Measurements from ENCODE around the gene FAM163B. TPM values are rescaled to one million over a fixed set of nuclear protein-coding genes. Genes with fewer than 3 reads are reported as not detected.

The FAM163B gene
- total RNA-seq, 6 donors from 2014 or later, result not detected

DNA sequence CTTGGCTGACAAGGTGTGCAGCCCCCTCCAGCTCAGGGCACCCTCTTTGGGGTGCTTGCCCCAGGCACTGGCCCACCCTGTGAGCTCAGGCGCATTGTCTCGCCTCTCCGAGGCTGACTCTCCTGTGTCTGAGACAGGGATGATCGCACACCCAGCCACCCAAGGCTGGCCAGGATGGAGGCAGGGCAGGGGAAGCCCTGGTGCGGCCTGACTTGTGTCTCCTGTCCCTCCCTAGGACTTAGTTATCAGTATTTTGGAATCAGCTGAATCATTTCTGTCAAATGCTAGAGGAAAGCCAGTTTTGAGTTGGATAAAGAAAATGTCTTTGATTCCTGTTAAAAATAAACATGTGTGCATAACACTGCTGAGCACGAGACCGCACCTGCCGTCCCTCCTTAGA, 24.5 kb upstream of the FAM163B start:
- no peaks in the 10 kb centered on the region for H3K36me3 ChIP-seq
- DNase-seq (no peak), ATAC-seq (ENCODE audit: low FRiP score in 2 of 2) (no peak)
- WGBS, 2 donors, result 50 to 61% methylated on average over 8 of the region's 8 CpGs
- peak overlapping the region in 1 of 4 donors; percentile 17 for H3K27ac ChIP-seq
- H3K9me3 ChIP-seq, result no peaks in the 10 kb centered on the region
- no peak overlapping the region for H3K4me3 ChIP-seq
- TF ChIP-seq POLR2A (IDR thresholded peaks at IDR 0.05), result no peak
- TF ChIP-seq POLR2AphosphoS5 (IDR thresholded peaks at IDR 0.05), result no peak
- TF ChIP-seq, protein P1, sequence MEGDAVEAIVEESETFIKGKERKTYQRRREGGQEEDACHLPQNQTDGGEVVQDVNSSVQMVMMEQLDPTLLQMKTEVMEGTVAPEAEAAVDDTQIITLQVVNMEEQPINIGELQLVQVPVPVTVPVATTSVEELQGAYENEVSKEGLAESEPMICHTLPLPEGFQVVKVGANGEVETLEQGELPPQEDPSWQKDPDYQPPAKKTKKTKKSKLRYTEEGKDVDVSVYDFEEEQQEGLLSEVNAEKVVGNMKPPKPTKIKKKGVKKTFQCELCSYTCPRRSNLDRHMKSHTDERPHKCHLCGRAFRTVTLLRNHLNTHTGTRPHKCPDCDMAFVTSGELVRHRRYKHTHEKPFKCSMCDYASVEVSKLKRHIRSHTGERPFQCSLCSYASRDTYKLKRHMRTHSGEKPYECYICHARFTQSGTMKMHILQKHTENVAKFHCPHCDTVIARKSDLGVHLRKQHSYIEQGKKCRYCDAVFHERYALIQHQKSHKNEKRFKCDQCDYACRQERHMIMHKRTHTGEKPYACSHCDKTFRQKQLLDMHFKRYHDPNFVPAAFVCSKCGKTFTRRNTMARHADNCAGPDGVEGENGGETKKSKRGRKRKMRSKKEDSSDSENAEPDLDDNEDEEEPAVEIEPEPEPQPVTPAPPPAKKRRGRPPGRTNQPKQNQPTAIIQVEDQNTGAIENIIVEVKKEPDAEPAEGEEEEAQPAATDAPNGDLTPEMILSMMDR (IDR thresholded peaks at IDR 0.05), result no peak
- TF ChIP-seq EP300 (IDR thresholded peaks at IDR 0.05), result no peak
- no peaks in the 10 kb centered on the region for H3K27me3 ChIP-seq
- H3K4me1 ChIP-seq, result peaks cover 0 to 14% (median 9%) of the 10 kb centered on the region in 4 donors

DNA sequence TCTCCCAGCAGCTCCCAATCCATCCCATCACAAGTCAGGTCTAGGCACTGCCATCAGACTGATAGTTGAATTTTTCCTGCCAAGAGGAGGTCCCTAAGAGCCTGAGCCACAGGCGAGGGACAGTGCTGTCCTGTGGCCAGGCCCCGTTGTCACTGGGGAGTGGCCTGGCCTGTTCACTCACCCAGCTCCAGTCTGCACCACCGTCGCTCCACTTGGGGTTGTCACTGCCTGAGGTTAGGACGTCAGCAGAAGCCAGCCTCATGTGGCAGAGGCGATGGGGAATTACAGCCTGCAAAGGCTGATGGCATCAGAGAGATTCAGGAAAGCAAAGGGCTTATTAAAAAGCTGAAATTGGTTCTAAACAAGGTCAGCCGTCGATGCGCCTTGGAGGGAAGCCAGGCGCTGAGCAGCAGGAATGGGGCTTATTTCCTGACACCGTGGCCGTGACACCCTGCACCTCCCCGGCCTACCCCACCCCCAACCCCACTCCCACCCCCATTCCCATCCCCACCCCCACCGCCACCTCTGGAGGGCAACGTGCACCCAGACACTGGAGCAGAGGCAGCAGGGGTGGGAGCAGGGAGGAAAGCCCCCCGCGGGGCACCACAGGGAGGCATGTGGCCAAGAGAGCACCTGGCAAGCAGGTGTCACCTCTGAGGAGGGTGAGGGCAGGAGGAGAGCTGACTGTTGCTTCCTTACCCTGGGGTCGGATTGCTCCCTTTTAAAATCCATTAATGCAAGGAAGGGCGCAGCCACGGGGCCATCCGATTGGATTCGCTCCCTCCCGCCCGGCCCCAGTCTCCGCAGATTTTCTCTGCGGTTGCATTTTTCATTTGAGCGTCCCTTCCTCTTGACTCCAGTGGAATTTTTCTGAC, 23.9 kb upstream of the FAM163B start:
- no peaks in the 10 kb centered on the region for H3K36me3 ChIP-seq
- ATAC-seq (ENCODE audit: low FRiP score in 2 of 2), result no peak
- no peak for DNase-seq
- H3K4me1 ChIP-seq, result peaks cover 0 to 14% (median 9%) of the 10 kb centered on the region in 4 donors
- H3K4me3 ChIP-seq, result no peak overlapping the region
- no peak for TF ChIP-seq POLR2AphosphoS5 (IDR thresholded peaks at IDR 0.05)
- TF ChIP-seq POLR2A (IDR thresholded peaks at IDR 0.05), result no peak
- TF ChIP-seq, protein P1 (IDR thresholded peaks at IDR 0.05), result no peak
- TF ChIP-seq EP300 (IDR thresholded peaks at IDR 0.05), result no peak
- H3K27me3 ChIP-seq, result no peaks in the 10 kb centered on the region
- peak overlapping the region in 1 of 4 donors; percentile 17 for H3K27ac ChIP-seq
- WGBS, 2 donors, result 68 to 83% methylated on average over 16 to 27 of the region's 27 CpGs
- no peaks in the 10 kb centered on the region for H3K9me3 ChIP-seq

DNA sequence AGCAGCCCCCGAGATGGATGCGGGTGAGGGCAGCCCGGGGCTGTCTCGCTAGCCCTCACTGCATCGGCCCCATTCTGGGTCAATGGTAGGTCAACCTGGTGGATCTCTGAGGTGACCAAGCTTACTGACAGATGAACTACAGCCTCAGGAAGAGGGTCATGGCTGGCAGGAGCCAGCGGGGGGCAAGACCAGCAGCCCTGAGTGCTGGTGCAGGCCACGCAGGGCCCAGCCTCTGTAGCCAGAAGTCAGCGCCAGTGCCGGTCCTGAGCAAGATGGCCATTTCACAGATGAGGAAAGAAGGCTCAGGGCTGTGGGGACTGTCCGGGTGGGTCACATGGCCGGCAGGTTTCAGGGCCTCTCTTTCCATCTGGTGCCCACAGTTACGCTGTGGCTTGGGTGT, 21.9 kb upstream of the FAM163B start:
- Histone ChIP-seq H3K4me3 (no peak overlapping the region), H3K4me1 (peaks cover 0 to 14% (median 9%) of the 10 kb centered on the region in 4 donors), H3K9me3 (peaks cover 0 to 1% (median under 1%) of the 10 kb centered on the region in 4 donors), H3K27ac (no peak overlapping the region), H3K27me3 (no peaks in the 10 kb centered on the region), H3K36me3 (no peaks in the 10 kb centered on the region)
- WGBS, 2 donors, result 67 to 94% methylated on average over 1 to 11 of the region's 12 CpGs
- DNase-seq, result no peak
- TF ChIP-seq POLR2A (IDR thresholded peaks at IDR 0.05) (no peak), EP300 (IDR thresholded peaks at IDR 0.05) (no peak), POLR2AphosphoS5 (IDR thresholded peaks at IDR 0.05) (no peak)
- TF ChIP-seq, protein P1 (IDR thresholded peaks at IDR 0.05), result no peak
- ATAC-seq (ENCODE audit: low FRiP score in 2 of 2), result peak in 1 of 2 donors; percentile 7

DNA sequence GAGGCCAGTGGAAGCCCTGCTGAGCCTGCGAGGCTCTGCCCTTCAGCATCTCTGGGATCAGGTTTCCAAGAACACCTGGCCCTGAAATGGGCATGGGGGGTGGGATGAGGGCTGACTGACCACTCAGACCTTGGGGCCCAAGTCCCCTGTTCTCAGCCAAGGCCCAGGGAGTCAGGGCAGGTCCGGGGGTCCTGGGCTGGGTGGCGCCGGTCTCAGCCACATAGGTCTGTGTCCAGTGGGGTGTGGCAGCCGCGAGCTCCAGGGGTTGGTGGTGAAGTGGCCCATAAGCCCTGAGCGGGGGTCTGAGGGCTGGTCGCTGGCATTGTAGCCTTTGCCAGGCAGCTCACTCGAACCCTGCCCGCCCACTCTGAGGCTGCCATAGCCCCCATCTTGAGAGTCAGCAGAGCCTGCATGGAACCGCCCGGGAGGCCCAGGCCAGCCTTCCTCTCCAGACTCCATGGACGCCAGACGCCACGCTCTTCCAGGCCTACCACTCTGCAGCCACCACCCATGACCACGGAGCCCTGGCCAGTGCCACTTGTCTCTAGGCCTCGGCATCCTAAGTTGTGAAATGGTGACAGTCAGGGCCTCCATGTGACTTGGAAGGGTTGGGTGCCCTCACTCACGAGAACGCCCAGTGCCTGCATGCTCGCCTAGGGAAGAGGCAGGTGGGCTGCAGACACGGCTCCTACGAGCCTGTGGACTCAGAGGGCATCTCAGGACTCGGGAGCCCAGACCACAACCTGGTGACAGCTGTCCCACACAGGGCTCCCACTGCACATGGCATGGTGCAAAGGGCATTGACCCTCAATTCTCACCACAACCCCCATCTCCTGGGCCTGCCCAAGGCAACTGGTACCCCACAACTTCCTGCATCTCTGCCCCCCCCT, 20.3 kb upstream of the FAM163B start:
- 67 to 93% methylated on average over 3 to 23 of the region's 23 CpGs for WGBS, 2 donors
- Histone ChIP-seq H3K27me3 (no peaks in the 10 kb centered on the region), H3K27ac (no peak overlapping the region), H3K9me3 (peaks cover 0 to 9% (median 8%) of the 10 kb centered on the region in 4 donors), H3K4me1 (peaks cover 0 to 11% (median 7%) of the 10 kb centered on the region in 4 donors), H3K36me3 (no peaks in the 10 kb centered on the region), H3K4me3 (no peak overlapping the region)
- DNase-seq (no peak), ATAC-seq (ENCODE audit: low FRiP score in 2 of 2) (peak in 1 of 2 donors; percentile 18)
- TF ChIP-seq, protein P1 (IDR thresholded peaks at IDR 0.05), result no peak
- no peak for TF ChIP-seq POLR2A (IDR thresholded peaks at IDR 0.05)
- TF ChIP-seq EP300 (IDR thresholded peaks at IDR 0.05), result no peak
- no peak for TF ChIP-seq POLR2AphosphoS5 (IDR thresholded peaks at IDR 0.05)
